ENCODE results near the gene FREM2.

GRCh38 chr13:38821770-38822551 is 135.1 kb downstream of the FREM2 start:
- TF ChIP-seq POLR2AphosphoS5 (IDR thresholded peaks at IDR 0.05; ENCODE audit: low read depth, low read length): no peak
- TF ChIP-seq SIN3A (IDR thresholded peaks at IDR 0.05; ENCODE audit: borderline replicate concordance, insufficient read depth, low read length): no peak
- TF ChIP-seq TAF1 (IDR thresholded peaks at IDR 0.05; ENCODE audit: borderline replicate concordance, insufficient read depth, low read length): no peak
